A549 (cell line): ENCODE results near the gene CNOT10. TPM values are rescaled to one million over a fixed set of nuclear protein-coding genes. Genes with fewer than 3 reads are reported as not detected.
"Not testable (repeated sequence)": the region's sequence is repeated elsewhere in the genome, so short reads cannot be mapped to it uniquely, and the experiment has no call there.

Experiments used
- ATAC-seq, 2 experiments: fragments of 200-7000 bp in 1 of 2; fragments of >200 bp in 1 of 2; cut with Nextera tagmentation in 1 of 2; cut with Tn5 transposase in 1 of 2; 3 replicates each; pipeline versions ENCODE4 v1.8.0 to v1.9.1; 2018 to 2020; ENCODE audit warnings: mild to moderate bottlenecking in 1 of 2, moderate library complexity in 1 of 2
- CTCF ChIA-PET: fragments of 300-600 bp; sonication (Branson Sonifier 250); formaldehyde crosslinking; extraction: SDS; loops from one replicate; lab custom pipeline; 2021; ENCODE audit warnings: antibody characterized with exemption, inconsistent platforms; lab: Yijun Ruan, JAX
- POLR2A ChIA-PET: fragments of 350-600 bp; formaldehyde crosslinking; extraction: SDS; loops from one replicate; lab custom pipeline; 2021; ENCODE audit warnings: antibody characterized with exemption, inconsistent platforms; lab: Yijun Ruan, JAX
- DNase-seq, 2 experiments: peaks; one replicate each; pipeline versions ENCODE4 v3.0.0 to v3.0.0-alpha.2; 2011 to 2016; ENCODE audit warnings: low read depth in 1 of 2, low spot score in 1 of 2
- FAIRE-seq: peaks from 2 replicates; lab custom pipeline; 2011; peaks lifted over from hg19 to GRCh38; lab: Jason Lieb, UNC
- H3K27ac ChIP-seq, 2 experiments: fragments of >200 bp; sonication (Bioruptor Twin); formaldehyde crosslinking; 3 replicates each; pipeline ENCODE4 v1.5.1; 2016 to 2017
- H3K4me1 ChIP-seq: fragments of >200 bp; sonication (Bioruptor Twin); formaldehyde crosslinking; 3 replicates; pipeline ENCODE4 v1.6.1; 2016
- H3K4me2 ChIP-seq: fragments of >200 bp; sonication (Bioruptor Twin); formaldehyde crosslinking; 3 replicates; pipeline ENCODE4 v1.6.1; 2016
- H3K4me3 ChIP-seq: fragments of >200 bp; sonication (Bioruptor Twin); formaldehyde crosslinking; 3 replicates; pipeline ENCODE4 v1.5.1; 2016
- H3K9me3 ChIP-seq: fragments of >200 bp; sonication (Bioruptor Twin); formaldehyde crosslinking; 3 replicates; pipeline ENCODE4 v1.6.1; 2016
- CEBPB ChIP-seq, 2 experiments: fragments of >200 bp in 1 of 2; sonication (Bioruptor Twin) in 1 of 2; formaldehyde crosslinking in 1 of 2; IDR thresholded peaks; 2 replicates each; pipeline ENCODE4 v1.6.1; 2012 to 2016
- HDAC2 ChIP-seq: fragments of 200-600 bp; sonication (generic); IDR thresholded peaks from 2 replicates; pipeline ENCODE4 v1.6.1; 2016
- HOXA7 ChIP-seq: fragments of 250-450 bp; sonication (Bioruptor Pico); IDR thresholded peaks from 2 replicates; pipeline ENCODE4 v1.5.0; 2020; ENCODE audit warnings: mild to moderate bottlenecking, moderate library complexity
- HOXB5 ChIP-seq: fragments of 250-450 bp; sonication (Bioruptor Pico); IDR thresholded peaks from 2 replicates; pipeline ENCODE4 v1.5.0; 2020; ENCODE audit warnings: mild to moderate bottlenecking, moderate library complexity
- JUNB ChIP-seq: fragments of >200 bp; sonication (Bioruptor Twin); formaldehyde crosslinking; IDR thresholded peaks from 2 replicates; pipeline ENCODE4 v1.6.1; 2016
- MAFK ChIP-seq: fragments of 450-650 bp; IDR thresholded peaks from 2 replicates; pipeline ENCODE4 v1.6.1; 2014; ENCODE audit not compliant: partially characterized antibody
- MYC ChIP-seq: IDR thresholded peaks from 2 replicates; pipeline ENCODE4 v1.6.1; 2012; ENCODE audit warnings: mild to moderate bottlenecking, inconsistent platforms, low read length, improper control_type of control experiment, borderline replicate concordance
- POLR2AphosphoS2 ChIP-seq: conservative IDR thresholded peaks from 2 replicates; pipeline ENCODE4 v1.6.1; 2012; ENCODE audit warnings: low read length, improper control_type of control experiment, inconsistent platforms
- RAD21 ChIP-seq, 2 experiments: fragments of >200 bp in 1 of 2; sonication (Bioruptor Twin) in 1 of 2; formaldehyde crosslinking in 1 of 2; IDR thresholded peaks in 1 of 2; conservative IDR thresholded peaks in 1 of 2; 2 replicates in 1 of 2; 3 replicates in 1 of 2; pipeline ENCODE4 v1.6.1; 2012 to 2018; ENCODE audit warnings: inconsistent platforms in 1 of 2
- SMC3 ChIP-seq: fragments of >200 bp; sonication (Bioruptor Twin); formaldehyde crosslinking; IDR thresholded peaks from 3 replicates; pipeline ENCODE4 v1.6.1; 2018; ENCODE audit warnings: inconsistent platforms
- ZC3H11A ChIP-seq: fragments of 450-650 bp; IDR thresholded peaks from 2 replicates; pipeline ENCODE4 v1.6.1; 2014; ENCODE audit warnings: antibody characterized with exemption, mild to moderate bottlenecking
- ZSCAN20 ChIP-seq: fragments of 250-450 bp; sonication (Bioruptor Pico); IDR thresholded peaks from 2 replicates; pipeline ENCODE4 v1.8.0; 2022; ENCODE audit warnings: mild to moderate bottlenecking, moderate library complexity
- WGBS: methylation state at CpG from one replicate; pipeline ENCODE4 v1.1.6; 2017; ENCODE audit errors: missing lambda C conversion rate; 5-methylcytosine and 5-hydroxymethylcytosine counted together
- polyA plus RNA-seq, 4 experiments: library from polyadenylated mRNA; depleted of rRNA in 3 of 4; stranded (reverse); fragments of >200 nt; fragmentation: RNase III in 1 of 4; extraction: RNeasy Plus Mini Kit Qiagen cat#74134 plus additional on column Dnase treatment in 1 of 4; gene quantifications; 2 replicates in 3 of 4; 3 replicates in 1 of 4; pipeline ENCODE4 v1.2.3, GENCODE V29; 2011 to 2017
- TF ChIP-seq, protein P1 (sequence below): fragments of >200 bp; sonication (Bioruptor Twin); formaldehyde crosslinking; IDR thresholded peaks from 3 replicates; pipeline ENCODE4 v1.5.1; 2016
- TF ChIP-seq, protein P2 (sequence below): fragments of 450-650 bp; IDR thresholded peaks from 2 replicates; pipeline ENCODE4 v1.6.1; 2014; ENCODE audit warnings: antibody characterized with exemption
- TF ChIP-seq, protein P3 (sequence below): fragments of 150-350 bp; IDR thresholded peaks from 2 replicates; pipeline ENCODE4 v1.6.1; 2014; ENCODE audit warnings: low read depth, mild to moderate bottlenecking, low read length
- TF ChIP-seq, protein P4 (sequence below): fragments of >200 bp; sonication (Bioruptor Twin); formaldehyde crosslinking; IDR thresholded peaks from 3 replicates; pipeline ENCODE4 v1.6.1; 2016

CNOT10 gene
- polyA plus RNA-seq, 2 of the 4 experiments (the other 2 are of a cell fraction): 23.6 to 43.2 TPM

DNA sequence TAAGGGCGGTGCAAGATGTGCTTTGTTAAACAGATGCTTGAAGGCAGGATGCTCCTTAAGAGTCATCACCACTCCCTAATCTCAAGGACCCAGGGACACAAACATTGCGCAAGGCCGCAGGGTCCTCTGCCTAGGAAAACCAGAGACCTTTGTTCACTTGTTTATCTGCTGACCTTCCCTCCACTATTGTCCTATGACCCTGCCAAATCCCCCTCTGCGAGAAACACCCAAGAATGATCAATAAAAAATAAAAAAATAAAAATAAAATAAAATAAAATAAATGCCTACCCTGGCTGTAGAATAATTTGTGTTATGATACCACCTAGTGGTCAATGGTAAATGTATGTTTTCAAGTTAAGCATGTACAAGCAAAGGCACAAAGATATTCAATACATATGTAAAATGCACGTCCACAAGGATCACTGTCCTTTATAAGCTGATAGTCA, 20.3 kb upstream of the CNOT10 start:
- H3K4me1 ChIP-seq, POLR2A ChIA-PET, H3K27ac ChIP-seq, H3K9me3 ChIP-seq, FAIRE-seq, H3K4me3 ChIP-seq: not testable (repeated sequence)
- DNase-seq (peak; percentile 51 to 59), ATAC-seq (peak; percentile 82 to 92)
- CTCF ChIA-PET: interaction anchor here (1.3 to 4.4 kb wide), 2 partner anchors 154 to 290 kb away, joined by 5 to 43 read pairs; no protein-coding TSS in a partner anchor
- WGBS: 34% methylated on average over 5 of the region's 5 CpGs
- peak overlapping the region; percentile 20; the same call in 1 of the 3 replicates for H3K4me2 ChIP-seq
- TF ChIP-seq CEBPB (IDR thresholded peaks at IDR 0.05) (peak; percentile 88 to 90), RAD21 (conservative IDR thresholded peaks at IDR 0.05 in 1 of 2, IDR thresholded peaks at IDR 0.05 in 1 of 2) (peak; percentile 74 to 85), SMC3 (peak; percentile 86)
- TF ChIP-seq, protein P1, sequence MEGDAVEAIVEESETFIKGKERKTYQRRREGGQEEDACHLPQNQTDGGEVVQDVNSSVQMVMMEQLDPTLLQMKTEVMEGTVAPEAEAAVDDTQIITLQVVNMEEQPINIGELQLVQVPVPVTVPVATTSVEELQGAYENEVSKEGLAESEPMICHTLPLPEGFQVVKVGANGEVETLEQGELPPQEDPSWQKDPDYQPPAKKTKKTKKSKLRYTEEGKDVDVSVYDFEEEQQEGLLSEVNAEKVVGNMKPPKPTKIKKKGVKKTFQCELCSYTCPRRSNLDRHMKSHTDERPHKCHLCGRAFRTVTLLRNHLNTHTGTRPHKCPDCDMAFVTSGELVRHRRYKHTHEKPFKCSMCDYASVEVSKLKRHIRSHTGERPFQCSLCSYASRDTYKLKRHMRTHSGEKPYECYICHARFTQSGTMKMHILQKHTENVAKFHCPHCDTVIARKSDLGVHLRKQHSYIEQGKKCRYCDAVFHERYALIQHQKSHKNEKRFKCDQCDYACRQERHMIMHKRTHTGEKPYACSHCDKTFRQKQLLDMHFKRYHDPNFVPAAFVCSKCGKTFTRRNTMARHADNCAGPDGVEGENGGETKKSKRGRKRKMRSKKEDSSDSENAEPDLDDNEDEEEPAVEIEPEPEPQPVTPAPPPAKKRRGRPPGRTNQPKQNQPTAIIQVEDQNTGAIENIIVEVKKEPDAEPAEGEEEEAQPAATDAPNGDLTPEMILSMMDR: peak; percentile 79

DNA sequence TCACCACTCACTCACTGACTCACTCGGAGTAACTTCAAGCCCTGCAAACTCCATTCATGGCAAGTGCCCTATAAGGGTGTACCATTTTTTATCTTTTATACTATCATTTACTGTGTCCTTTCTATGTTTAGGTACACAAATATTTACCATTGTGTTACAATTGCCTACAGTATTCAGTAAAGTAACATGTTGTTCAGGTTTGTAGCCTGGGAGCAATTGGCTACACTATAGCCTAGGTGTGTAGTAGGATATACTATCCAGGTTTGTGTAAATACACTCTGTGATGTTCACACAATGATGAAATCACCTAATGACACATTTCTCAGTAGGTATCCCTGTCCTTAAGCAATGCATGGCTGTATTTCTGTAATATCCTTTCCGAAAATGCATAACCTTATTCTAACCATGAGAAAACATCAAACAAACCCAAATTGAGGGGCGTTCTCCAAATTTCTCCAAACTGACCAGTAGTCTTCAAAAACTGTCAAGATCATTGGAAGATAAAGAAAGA, 17.9 kb upstream of the CNOT10 start:
- H3K4me1 ChIP-seq: no peaks in the 10 kb centered on the region
- no peaks in the 10 kb centered on the region; the same call in 2 of the 3 replicates for H3K9me3 ChIP-seq
- TF ChIP-seq, protein P2, sequence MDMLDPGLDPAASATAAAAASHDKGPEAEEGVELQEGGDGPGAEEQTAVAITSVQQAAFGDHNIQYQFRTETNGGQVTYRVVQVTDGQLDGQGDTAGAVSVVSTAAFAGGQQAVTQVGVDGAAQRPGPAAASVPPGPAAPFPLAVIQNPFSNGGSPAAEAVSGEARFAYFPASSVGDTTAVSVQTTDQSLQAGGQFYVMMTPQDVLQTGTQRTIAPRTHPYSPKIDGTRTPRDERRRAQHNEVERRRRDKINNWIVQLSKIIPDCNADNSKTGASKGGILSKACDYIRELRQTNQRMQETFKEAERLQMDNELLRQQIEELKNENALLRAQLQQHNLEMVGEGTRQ: no peak
- TF ChIP-seq, protein P3, sequence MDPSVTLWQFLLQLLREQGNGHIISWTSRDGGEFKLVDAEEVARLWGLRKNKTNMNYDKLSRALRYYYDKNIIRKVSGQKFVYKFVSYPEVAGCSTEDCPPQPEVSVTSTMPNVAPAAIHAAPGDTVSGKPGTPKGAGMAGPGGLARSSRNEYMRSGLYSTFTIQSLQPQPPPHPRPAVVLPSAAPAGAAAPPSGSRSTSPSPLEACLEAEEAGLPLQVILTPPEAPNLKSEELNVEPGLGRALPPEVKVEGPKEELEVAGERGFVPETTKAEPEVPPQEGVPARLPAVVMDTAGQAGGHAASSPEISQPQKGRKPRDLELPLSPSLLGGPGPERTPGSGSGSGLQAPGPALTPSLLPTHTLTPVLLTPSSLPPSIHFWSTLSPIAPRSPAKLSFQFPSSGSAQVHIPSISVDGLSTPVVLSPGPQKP: no peak
- TF ChIP-seq POLR2AphosphoS2: no peak
- WGBS: 70% methylated on average over 3 of the region's 3 CpGs
- CTCF ChIA-PET: interaction anchor here (1.0 to 4.4 kb wide), 2 partner anchors 115 to 156 kb away, joined by 3 to 43 read pairs; no protein-coding TSS in a partner anchor
- H3K4me3 ChIP-seq: no peak overlapping the region
- POLR2A ChIA-PET: no interaction called here
- FAIRE-seq (no peak), ATAC-seq (peak in 1 of 2 experiments; percentile 26; a peak in 3 of 6 replicates), DNase-seq (no peak)
- no peak overlapping the region for H3K4me2 ChIP-seq
- H3K27ac ChIP-seq: no peak overlapping the region

DNA sequence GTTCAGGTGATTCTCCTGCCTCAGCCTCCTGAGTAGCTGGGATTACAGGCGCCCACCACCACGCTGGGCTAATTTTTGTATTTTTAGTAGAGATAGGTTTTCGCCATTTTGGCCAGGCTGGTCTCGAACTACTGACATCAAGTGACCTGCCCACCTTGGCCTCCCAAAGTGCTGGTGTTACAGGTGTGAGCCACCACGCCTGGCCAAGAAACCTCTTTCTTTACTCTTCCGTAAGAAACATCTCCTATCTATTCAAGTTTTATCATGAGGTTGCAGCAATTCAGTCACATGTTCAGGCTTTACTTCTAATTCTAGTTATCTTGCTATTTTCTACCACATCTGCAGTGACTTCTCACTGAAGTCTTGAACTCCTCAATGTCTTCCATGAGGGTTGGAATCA, 15.8 kb upstream of the CNOT10 start:
- H3K4me1 ChIP-seq, FAIRE-seq, H3K9me3 ChIP-seq, H3K27ac ChIP-seq, POLR2A ChIA-PET, H3K4me3 ChIP-seq, ATAC-seq, H3K4me2 ChIP-seq, DNase-seq: not testable (repeated sequence)
- WGBS: 45% methylated on average over 6 of the region's 6 CpGs
- CTCF ChIA-PET: interaction anchor here (3.1 to 4.4 kb wide), 2 partner anchors 158 to 159 kb away, joined by 19 to 43 read pairs; no protein-coding TSS in a partner anchor

DNA sequence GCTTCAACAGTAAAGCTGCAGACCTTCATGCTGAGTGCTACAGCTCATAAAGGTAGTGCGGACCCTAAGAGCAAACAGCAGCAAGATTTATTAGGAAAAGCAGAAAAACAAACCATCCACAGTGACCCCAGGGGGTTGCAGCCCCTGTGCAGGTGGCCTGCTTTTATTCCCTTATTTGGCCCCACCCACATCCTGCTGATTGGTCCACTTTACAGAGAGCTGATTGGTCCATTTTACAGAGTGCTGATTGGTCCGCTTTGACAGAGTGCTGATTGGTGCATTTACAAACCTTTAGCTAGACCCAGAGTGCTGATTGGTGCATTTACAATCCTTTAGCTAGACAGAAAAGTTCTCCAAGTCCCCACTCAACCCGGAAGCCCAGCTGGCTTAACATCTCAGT, 11.3 kb upstream of the CNOT10 start:
- H3K27ac ChIP-seq, POLR2A ChIA-PET, H3K4me1 ChIP-seq, H3K4me3 ChIP-seq, FAIRE-seq, DNase-seq, ATAC-seq, H3K4me2 ChIP-seq, H3K9me3 ChIP-seq: not testable (repeated sequence)
- CTCF ChIA-PET: interaction anchor here (0.6 to 1.7 kb wide), 3 partner anchors 119 to 299 kb away, joined by 4 to 11 read pairs (median 4); no protein-coding TSS in a partner anchor
- WGBS: 47% methylated on average over 3 of the region's 3 CpGs

DNA sequence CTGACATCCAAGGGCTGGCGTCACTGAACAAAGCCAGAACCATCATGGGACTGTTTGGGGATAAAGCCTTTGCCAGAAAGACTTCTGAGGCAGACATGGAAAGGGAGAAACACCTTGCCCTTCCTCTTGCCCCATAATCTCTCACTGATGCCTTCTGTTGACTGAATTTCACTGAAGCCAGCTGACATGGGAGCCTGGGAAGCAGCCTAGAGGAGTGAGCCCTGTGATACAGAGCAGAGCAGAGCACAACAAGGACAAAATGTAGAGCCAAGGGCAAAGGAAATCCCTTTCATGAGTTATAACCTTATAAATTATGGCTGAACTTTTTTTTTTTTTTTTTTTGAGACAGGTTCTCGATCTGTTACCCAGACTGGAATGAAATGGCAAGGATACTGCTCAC, 9.8 kb upstream of the CNOT10 start:
- POLR2A ChIA-PET: no interaction called here
- H3K4me2 ChIP-seq: no peak overlapping the region
- TF ChIP-seq HOXA7 (CRISPR knock-in tag) (no peak), MAFK (no peak), MYC (no peak), HOXB5 (CRISPR knock-in tag) (no peak), HDAC2 (no peak), JUNB (no peak), ZSCAN20 (CRISPR knock-in tag) (no peak), ZC3H11A (no peak)
- TF ChIP-seq, protein P4, sequence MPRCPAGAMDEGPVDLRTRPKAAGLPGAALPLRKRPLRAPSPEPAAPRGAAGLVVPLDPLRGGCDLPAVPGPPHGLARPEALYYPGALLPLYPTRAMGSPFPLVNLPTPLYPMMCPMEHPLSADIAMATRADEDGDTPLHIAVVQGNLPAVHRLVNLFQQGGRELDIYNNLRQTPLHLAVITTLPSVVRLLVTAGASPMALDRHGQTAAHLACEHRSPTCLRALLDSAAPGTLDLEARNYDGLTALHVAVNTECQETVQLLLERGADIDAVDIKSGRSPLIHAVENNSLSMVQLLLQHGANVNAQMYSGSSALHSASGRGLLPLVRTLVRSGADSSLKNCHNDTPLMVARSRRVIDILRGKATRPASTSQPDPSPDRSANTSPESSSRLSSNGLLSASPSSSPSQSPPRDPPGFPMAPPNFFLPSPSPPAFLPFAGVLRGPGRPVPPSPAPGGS: no peak
- TF ChIP-seq, protein P3: no peak
- TF ChIP-seq, all 56 proteins: peak for 0
- FAIRE-seq (no peak), DNase-seq (no peak), ATAC-seq (peak in 1 of 2 experiments; percentile 13; a peak in 1 of 6 replicates)
- no peak overlapping the region for H3K4me3 ChIP-seq
- CTCF ChIA-PET: interaction anchor here (1.3 to 1.8 kb wide), 2 partner anchors 9 to 165 kb away, joined by 4 to 6 read pairs; partner anchors contain the start of gene CNOT10
- no peaks in the 10 kb centered on the region for H3K4me1 ChIP-seq
- no peak overlapping the region for H3K27ac ChIP-seq
- H3K9me3 ChIP-seq: no peaks in the 10 kb centered on the region; the same call in 2 of the 3 replicates
- WGBS: 58% methylated on average over 2 of the region's 2 CpGs
